Measurements from ENCODE around the gene RAP1GAP2. TPM values are rescaled to one million over a fixed set of nuclear protein-coding genes. Genes with fewer than 3 reads are reported as not detected.

The RAP1GAP2 gene
- total RNA-seq, 1 donor from 2014 or later = 17.0 TPM

- Histone ChIP-seq H3K4me1 (no peaks in the 10 kb centered on the region), H3K4me3 (no peak overlapping the region), H3K36me3 (no peaks in the 10 kb centered on the region), H3K27me3 (ENCODE audit: low read depth) (peaks cover 8% of the 10 kb centered on the region), H3K9me3 (no peaks in the 10 kb centered on the region), H3K27ac (no peak overlapping the region)
- no peak for TF ChIP-seq CTCF (IDR thresholded peaks at IDR 0.05)
- intact Hi-C loops (cut with DNase I) = no loop called here
- ATAC-seq = no peak
- no peak for DNase-seq
Measured at GRCh38 chr17:2867441-2868424, 71.5 kb downstream of the RAP1GAP2 start.

- H3K27ac ChIP-seq = no peak overlapping the region
- no peaks in the 10 kb centered on the region for H3K9me3 ChIP-seq
- intact Hi-C loops (cut with DNase I) = no loop called here
- TF ChIP-seq CTCF (IDR thresholded peaks at IDR 0.05) = no peak
- no peaks in the 10 kb centered on the region for H3K4me1 ChIP-seq
- DNase-seq (no peak), ATAC-seq (no peak)
- H3K36me3 ChIP-seq = no peaks in the 10 kb centered on the region
- no peak overlapping the region for H3K4me3 ChIP-seq
- peaks cover 8% of the 10 kb centered on the region for H3K27me3 ChIP-seq (ENCODE audit: low read depth)
Measured at GRCh38 chr17:2869604-2870003, 73.4 kb downstream of the RAP1GAP2 start.

- no peaks in the 10 kb centered on the region for H3K4me1 ChIP-seq
- H3K27me3 ChIP-seq (ENCODE audit: low read depth) = peaks cover 8% of the 10 kb centered on the region
- intact Hi-C loops (cut with DNase I) = no loop called here
- no peaks in the 10 kb centered on the region for H3K36me3 ChIP-seq
- no peak for DNase-seq
- no peak overlapping the region for H3K4me3 ChIP-seq
- H3K9me3 ChIP-seq = no peaks in the 10 kb centered on the region
- no peak for ATAC-seq
- H3K27ac ChIP-seq = no peak overlapping the region
- TF ChIP-seq CTCF (IDR thresholded peaks at IDR 0.05) = no peak
Measured at GRCh38 chr17:2871205-2871604, 75.0 kb downstream of the RAP1GAP2 start.

- Histone ChIP-seq H3K36me3 (no peaks in the 10 kb centered on the region), H3K27ac (no peak overlapping the region), H3K9me3 (no peaks in the 10 kb centered on the region), H3K4me3 (no peak overlapping the region), H3K27me3 (ENCODE audit: low read depth) (peaks cover 8% of the 10 kb centered on the region), H3K4me1 (no peaks in the 10 kb centered on the region)
- DNase-seq = no peak
- intact Hi-C loops (cut with DNase I) = no loop called here
- TF ChIP-seq CTCF (IDR thresholded peaks at IDR 0.05) = no peak
- ATAC-seq = no peak
Measured at GRCh38 chr17:2871720-2872119, 75.5 kb downstream of the RAP1GAP2 start.

- DNase-seq (no peak), ATAC-seq (no peak)
- no peak for TF ChIP-seq CTCF (IDR thresholded peaks at IDR 0.05)
- Histone ChIP-seq H3K27ac (no peak overlapping the region), H3K36me3 (no peaks in the 10 kb centered on the region), H3K4me1 (no peaks in the 10 kb centered on the region), H3K9me3 (no peaks in the 10 kb centered on the region), H3K27me3 (ENCODE audit: low read depth) (peaks cover 8% of the 10 kb centered on the region), H3K4me3 (no peak overlapping the region)
- intact Hi-C loops (cut with DNase I) = no loop called here
Measured at GRCh38 chr17:2872282-2872681, 76.0 kb downstream of the RAP1GAP2 start.

All from lower lobe of right lung (tissue), 2 donors.